ENCODE results near the gene MACROH2A2.
"Not testable (repeated sequence)": the region's sequence is repeated elsewhere in the genome, so short reads cannot be mapped to it uniquely, and the experiment has no call there.

MACROH2A2 gene

GRCh38 chr10:70132098-70133029 is 79.7 kb downstream of the MACROH2A2 start, which contains the start of gene AIFM2:
Gene AIFM2, minus strand, starts transcription at chr10:70132825. Its CDS starts 8,741 bp downstream, at chr10:70124084.
- peak; percentile 85 for DNase-seq

- no peak for DNase-seq
These were observed 82.4 kb downstream of the MACROH2A2 start for GRCh38 chr10:70135046-70135445.

- DNase-seq, result no peak
These were observed 83.0 kb downstream of the MACROH2A2 start for GRCh38 chr10:70135684-70136083.

GRCh38 chr10:70137135-70137534 is 84.5 kb downstream of the MACROH2A2 start:
- DNase-seq, result no peak

- no peak for DNase-seq
These were observed 85.6 kb downstream of the MACROH2A2 start for GRCh38 chr10:70137927-70138883.

- no peak for DNase-seq
These were observed 86.7 kb downstream of the MACROH2A2 start for GRCh38 chr10:70139151-70139996.

GRCh38 chr10:70139997-70140250 is 87.3 kb downstream of the MACROH2A2 start:
- no peak for DNase-seq

- DNase-seq, result no peak
These were observed 87.7 kb downstream of the MACROH2A2 start for GRCh38 chr10:70140297-70140696.

GRCh38 chr10:70142555-70142954 is 89.9 kb downstream of the MACROH2A2 start:
- DNase-seq, result no peak

- DNase-seq, result no peak
These were observed 91.9 kb downstream of the MACROH2A2 start for GRCh38 chr10:70144372-70145110.

GRCh38 chr10:70145166-70145665 is 92.6 kb downstream of the MACROH2A2 start:
- peak; percentile 62 for DNase-seq

GRCh38 chr10:70145666-70146488 is 93.2 kb downstream of the MACROH2A2 start:
- DNase-seq, result peak; percentile 74

- peak; percentile 99 for DNase-seq
These were observed 94.0 kb downstream of the MACROH2A2 start, which contains the start of gene TYSND1 for GRCh38 chr10:70146489-70147258. Gene TYSND1, minus strand, starts transcription at chr10:70146700. Its CDS starts 114 bp downstream, at chr10:70146586.

GRCh38 chr10:70147259-70147625 is 94.6 kb downstream of the MACROH2A2 start:
- DNase-seq, result no peak

- no peak for DNase-seq
These were observed 95.9 kb downstream of the MACROH2A2 start for GRCh38 chr10:70148516-70148915.

- no peak for DNase-seq
These were observed 102.7 kb downstream of the MACROH2A2 start for GRCh38 chr10:70155255-70155838.

GRCh38 chr10:70158113-70158512 is 105.5 kb downstream of the MACROH2A2 start:
- DNase-seq, result no peak

- not testable (repeated sequence) for DNase-seq
These were observed 106.7 kb downstream of the MACROH2A2 start for GRCh38 chr10:70159366-70159765.

GRCh38 chr10:70160798-70161197 is 108.2 kb downstream of the MACROH2A2 start:
- DNase-seq, result no peak

Measured in NCI-H146 (cell line).